Measurements from ENCODE around the gene CLDN7. TPM values are rescaled to one million over a fixed set of nuclear protein-coding genes. Genes with fewer than 3 reads are reported as not detected.

Gene CLDN7
- total RNA-seq, 2 donors from 2014 or later: 2.3 TPM; not detected in 1

GRCh38 chr17:7217113-7217987 lies 44.9 kb downstream of the CLDN7 start:
- H3K4me1 ChIP-seq: peaks cover 0 to 81% of the 10 kb centered on the region in 2 donors
- no peaks in the 10 kb centered on the region for H3K9me3 ChIP-seq
- H3K36me3 ChIP-seq: peaks cover 15% of the 10 kb centered on the region
- H3K27ac ChIP-seq: peak overlapping the region; percentile 78 to 97
- peak overlapping the region; percentile 47 to 60 for H3K4me3 ChIP-seq
- no peaks in the 10 kb centered on the region for H3K27me3 ChIP-seq
- DNase-seq (ENCODE audit: low spot score): no peak
- TF ChIP-seq CTCF (IDR thresholded peaks at IDR 0.05): no peak

GRCh38 chr17:7216242-7217112 lies 45.8 kb downstream of the CLDN7 start:
- no peaks in the 10 kb centered on the region for H3K9me3 ChIP-seq
- peaks cover 6% of the 10 kb centered on the region for H3K36me3 ChIP-seq
- TF ChIP-seq CTCF (IDR thresholded peaks at IDR 0.05): no peak
- H3K4me1 ChIP-seq: peaks cover 0 to 73% of the 10 kb centered on the region in 2 donors
- DNase-seq (ENCODE audit: low spot score): no peak
- no peaks in the 10 kb centered on the region for H3K27me3 ChIP-seq
- H3K27ac ChIP-seq: peak overlapping the region; percentile 78 to 97
- H3K4me3 ChIP-seq: peak overlapping the region; percentile 47 to 60

DNA sequence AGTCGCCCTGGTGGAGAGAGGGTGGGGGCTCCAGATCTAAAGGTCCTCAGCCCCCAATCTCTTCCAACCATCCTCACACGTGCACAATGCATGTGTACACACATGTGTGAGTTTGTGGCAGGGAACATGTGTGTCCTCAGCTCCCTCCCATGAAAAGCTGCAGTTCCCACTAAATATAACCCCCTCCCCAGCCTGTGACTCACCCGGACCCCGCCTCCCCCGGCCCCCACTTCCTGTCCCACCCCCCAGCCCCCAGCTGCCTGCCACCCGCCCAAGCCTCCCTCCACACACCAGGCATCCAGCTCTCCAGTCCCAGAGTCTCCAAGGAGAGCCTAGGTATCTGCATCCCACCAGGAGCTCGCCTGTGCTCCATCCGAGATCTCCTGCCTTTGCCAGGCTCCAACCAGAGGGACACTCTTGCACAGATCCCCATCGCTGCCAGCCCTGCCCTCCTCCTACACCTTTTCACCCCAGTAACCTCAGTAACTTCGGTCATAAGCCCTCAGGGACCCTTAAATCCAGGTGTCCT lies 46.6 kb downstream of the CLDN7 start:
- Histone ChIP-seq H3K4me1 (peaks cover 0 to 69% of the 10 kb centered on the region in 2 donors), H3K4me3 (peak overlapping the region in 1 of 2 donors; percentile 60), H3K36me3 (no peaks in the 10 kb centered on the region), H3K9me3 (no peaks in the 10 kb centered on the region), H3K27me3 (no peaks in the 10 kb centered on the region), H3K27ac (peak overlapping the region; percentile 78 to 97)
- TF ChIP-seq CTCF (IDR thresholded peaks at IDR 0.05): no peak
- no peak for DNase-seq (ENCODE audit: low spot score)

- TF ChIP-seq CTCF (IDR thresholded peaks at IDR 0.05): peak in 1 of 2 donors; percentile 6
- H3K4me1 ChIP-seq: peaks cover 0 to 64% of the 10 kb centered on the region in 2 donors
- H3K9me3 ChIP-seq: no peaks in the 10 kb centered on the region
- H3K36me3 ChIP-seq: no peaks in the 10 kb centered on the region
- peak overlapping the region; percentile 49 to 61 for H3K4me3 ChIP-seq
- no peaks in the 10 kb centered on the region for H3K27me3 ChIP-seq
- H3K27ac ChIP-seq: peak overlapping the region; percentile 78 to 97
- no peak for DNase-seq (ENCODE audit: low spot score)
Observed at GRCh38 chr17:7215136-7215638, 47.1 kb downstream of the CLDN7 start.

- no peaks in the 10 kb centered on the region for H3K36me3 ChIP-seq
- H3K9me3 ChIP-seq: no peaks in the 10 kb centered on the region
- peaks cover 0 to 63% of the 10 kb centered on the region in 2 donors for H3K4me1 ChIP-seq
- TF ChIP-seq CTCF (IDR thresholded peaks at IDR 0.05): peak; percentile 21 to 50
- DNase-seq (ENCODE audit: low spot score): peak; percentile 98
- H3K27me3 ChIP-seq: no peaks in the 10 kb centered on the region
- peak overlapping the region; percentile 49 to 61 for H3K4me3 ChIP-seq
- peak overlapping the region; percentile 78 to 97 for H3K27ac ChIP-seq
Observed at GRCh38 chr17:7214300-7215135, 47.8 kb downstream of the CLDN7 start.

Data from right atrium auricular region (tissue), 2 donors.